T-cell (primary cell): ENCODE measurements around the gene DPP4. TPM values are rescaled to one million over a fixed set of nuclear protein-coding genes. Genes with fewer than 3 reads are reported as not detected.
A peak's percentile ranks its signal among the peaks of the same experiment; 100 is the strongest.

Experiments
- ATAC-seq, 4 experiments: fragments of 200-7000 bp in 3 of 4; fragments of 150-1000 bp in 1 of 4; cut with Tn5 transposase; replicated peaks in 1 of 4; 1 replicate in 3 of 4; 2 replicates in 1 of 4; pipeline ENCODE4 v1.10.0; 2021; ENCODE audit warnings: moderate library complexity in 3 of 4, mild to moderate bottlenecking in 2 of 4, moderate number of reproducible peaks in 1 of 4
- CTCF ChIA-PET, 2 donors: fragments of 300-600 bp; sonication (Branson Sonifier 250); formaldehyde crosslinking; loops; one replicate each; lab custom pipeline; 2022; ENCODE audit warnings: antibody characterized with exemption in 2 of 2; lab: Charles Lee
- POLR2A ChIA-PET, 2 donors: fragments of 300-600 bp; sonication (Branson Sonifier 250); formaldehyde crosslinking; loops; one replicate each; lab custom pipeline; 2022; ENCODE audit warnings: antibody characterized with exemption in 2 of 2; lab: Charles Lee
- DNase-seq, 35 experiments: peaks; one replicate each; pipeline versions ENCODE4 v3.0.0 to v3.0.0-alpha.2; 2013 to 2023
- H3K27ac ChIP-seq: one replicate; pipeline ENCODE4 v1.5.1; 2013; ENCODE audit warnings: low read length
- H3K27me3 ChIP-seq, 2 experiments: replicated peaks in 1 of 2; 1 replicate in 1 of 2; 2 replicates in 1 of 2; pipeline versions ENCODE4 v1.6.1 to v1.7.0; 2013; ENCODE audit warnings: low read length in 1 of 2, mixed read lengths in 1 of 2; ENCODE audit not compliant: control insufficient read depth in 2 of 2, insufficient read depth in 2 of 2; ENCODE audit errors: extremely low read depth in 1 of 2
- H3K36me3 ChIP-seq, 2 donors: 1 replicate in 1 of 2; 2 replicates in 1 of 2; pipeline versions ENCODE4 v1.6.1 to v1.7.0; 2013; ENCODE audit warnings: low read length in 1 of 2; ENCODE audit not compliant: control insufficient read depth in 2 of 2, insufficient read depth in 1 of 2; ENCODE audit errors: extremely low read depth in 1 of 2
- H3K4me1 ChIP-seq, 2 experiments: 1 replicate in 1 of 2; 2 replicates in 1 of 2; pipeline versions ENCODE4 v1.6.1 to v1.7.0; 2013; ENCODE audit warnings: low read length in 2 of 2, mixed read lengths in 1 of 2; ENCODE audit not compliant: insufficient read depth in 2 of 2, control insufficient read depth in 1 of 2; ENCODE audit errors: extremely low read depth in 1 of 2
- H3K4me3 ChIP-seq, 2 donors: 1 replicate in 1 of 2; 2 replicates in 1 of 2; pipeline versions ENCODE4 v1.5.1 to v1.7.0; 2013; ENCODE audit warnings: mild to moderate bottlenecking in 2 of 2, low read length in 1 of 2, moderate library complexity in 1 of 2; ENCODE audit not compliant: control insufficient read depth in 1 of 2; ENCODE audit errors: extremely low read depth in 1 of 2
- H3K9me3 ChIP-seq: 2 replicates; pipeline ENCODE4 v1.7.0; 2013
- H3K27ac Mint-ChIP-seq, 2 donors: one replicate each; pipeline ENCODE4 v1.8.0; 2020 to 2021; ENCODE audit warnings: mild to moderate bottlenecking in 2 of 2, mixed read lengths in 2 of 2
- H3K27me3 Mint-ChIP-seq, 2 donors: one replicate each; pipeline ENCODE4 v1.8.0; 2021 to 2022; ENCODE audit warnings: mixed read lengths in 2 of 2
- H3K36me3 Mint-ChIP-seq: one replicate; pipeline ENCODE4 v1.8.0; 2021; ENCODE audit warnings: mixed read lengths
- H3K4me1 Mint-ChIP-seq, 3 donors: one replicate each; pipeline ENCODE4 v1.8.0; 2020 to 2022; ENCODE audit warnings: mixed read lengths in 3 of 3, mild to moderate bottlenecking in 1 of 3
- H3K4me3 Mint-ChIP-seq, 3 donors: one replicate each; pipeline ENCODE4 v1.8.0; 2020 to 2022; ENCODE audit warnings: mild to moderate bottlenecking in 3 of 3, mixed read lengths in 3 of 3, moderate library complexity in 3 of 3
- H3K9me3 Mint-ChIP-seq, 3 donors: one replicate each; pipeline ENCODE4 v1.8.0; 2020 to 2022; ENCODE audit warnings: mixed read lengths in 3 of 3
- WGBS: methylation state at CpG from one replicate; pipeline ENCODE4 v1.1.5; 2013; ENCODE audit warnings: missing lambda C conversion rate; ENCODE audit not compliant: insufficient coverage; 5-methylcytosine and 5-hydroxymethylcytosine counted together
- total RNA-seq, 35 experiments: library from RNA in 6 of 35; stranded (reverse) in 6 of 35; fragments of 120-200 nt in 1 of 35; gene quantifications; one replicate each; pipeline versions ENCODE4 v1.2.1 to v1.2.4 and lab custom pipeline; 2013 to 2026

DPP4 gene
- total RNA-seq, 5 donors from 2014 or later (not counting 1 experiment from before 2014, with no cell fraction given): 30.1 to 47.7 (median 37.9) TPM

DNA sequence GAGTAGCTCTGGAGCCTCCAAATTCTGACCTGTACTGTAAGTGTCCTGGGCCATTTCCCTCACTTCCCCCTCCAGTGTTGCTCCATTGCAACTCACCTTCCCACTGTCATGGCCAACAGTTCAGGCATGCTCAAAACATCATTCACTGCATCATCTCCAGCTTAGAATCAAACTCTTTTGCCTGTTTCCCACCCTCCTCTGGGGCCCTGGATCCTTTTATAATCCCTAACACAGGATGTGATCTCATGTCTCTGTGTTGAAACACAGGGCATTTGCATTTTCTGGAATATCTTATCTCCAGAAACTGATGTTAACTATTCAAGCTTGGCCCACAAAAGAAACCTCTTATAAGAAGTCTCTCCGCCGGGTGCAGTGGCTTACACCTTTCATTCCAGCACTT is 3.0 kb downstream of the DPP4 start:
- Histone ChIP-seq H3K36me3 (no peaks in the 10 kb centered on the region), H3K27me3 (peaks cover 0 to 11% of the 10 kb centered on the region in 2 experiments), H3K27ac (no peak overlapping the region), H3K9me3 (no peaks in the 10 kb centered on the region), H3K4me3 (peak overlapping the region in 1 of 2 donors; percentile 46), H3K4me1 (peaks cover 12 to 24% of the 10 kb centered on the region in 2 experiments)
- 100% methylated on average over 2 of the region's 2 CpGs for WGBS
- DNase-seq: no peak
- ChIA-PET CTCF (interaction anchor here in 1 of 2 donors (0.5 to 0.6 kb wide), 2 partner anchors 93 to 227 kb away, joined by 4 read pairs; no protein-coding TSS in a partner anchor), POLR2A (interaction anchor here in 1 of 2 donors (0.7 kb wide), 1 partner anchor 87 kb away, joined by 4 read pairs; no protein-coding TSS in a partner anchor)
- H3K27me3 Mint-ChIP-seq: no peaks in the 10 kb centered on the region
- no peaks in the 10 kb centered on the region for H3K9me3 Mint-ChIP-seq
- peak overlapping the region; percentile 30 to 68 for H3K27ac Mint-ChIP-seq
- peaks cover 64 to 82% (median 76%) of the 10 kb centered on the region in 3 donors for H3K4me1 Mint-ChIP-seq
- peak overlapping the region; percentile 17 to 65 (median 32) for H3K4me3 Mint-ChIP-seq
- no peak for ATAC-seq
- H3K36me3 Mint-ChIP-seq: peaks cover 25% of the 10 kb centered on the region

DNA sequence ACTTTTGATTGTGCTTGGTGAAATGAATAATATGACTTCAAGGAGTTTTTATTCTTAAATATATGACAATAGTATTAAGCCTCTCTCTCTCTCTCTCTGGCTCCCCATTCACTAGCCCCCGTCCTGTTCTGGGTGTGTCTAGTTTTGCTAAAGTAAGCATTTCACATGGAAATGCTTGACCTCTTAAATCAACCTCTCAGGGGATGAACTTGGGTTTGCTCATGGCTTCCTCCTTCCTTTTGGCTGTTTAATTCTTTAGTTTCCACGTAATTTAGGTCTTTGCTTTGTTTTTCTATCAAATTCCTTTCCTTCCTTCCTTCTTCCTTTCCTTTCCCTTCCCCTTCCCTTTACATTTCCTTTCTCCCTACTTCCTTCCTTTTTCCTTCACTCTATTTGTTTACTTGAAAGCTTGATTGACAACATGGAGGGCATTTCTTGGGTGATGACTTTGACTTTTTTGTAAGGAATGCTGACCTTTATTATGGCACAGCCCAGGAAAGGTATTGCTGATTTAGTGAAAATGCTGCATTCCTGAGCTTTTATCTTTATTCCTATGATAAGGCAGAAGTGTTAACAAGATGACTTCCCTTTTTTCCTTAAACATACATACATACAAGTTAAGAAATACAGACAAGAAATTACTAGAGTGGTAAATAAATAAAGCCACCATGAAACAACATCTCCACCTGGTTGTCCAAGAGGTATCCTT is 3.6 kb downstream of the DPP4 start:
- no peak overlapping the region for H3K27ac ChIP-seq
- ATAC-seq: no peak
- Mint-ChIP-seq H3K27me3 (no peaks in the 10 kb centered on the region), H3K36me3 (peaks cover 25% of the 10 kb centered on the region), H3K4me3 (peak overlapping the region in 2 of 3 donors; percentile 0 to 32), H3K27ac (peak overlapping the region; percentile 68 to 78), H3K4me1 (peaks cover 68 to 84% (median 77%) of the 10 kb centered on the region in 3 donors), H3K9me3 (no peaks in the 10 kb centered on the region)
- peaks cover 0 to 11% of the 10 kb centered on the region in 2 experiments for H3K27me3 ChIP-seq
- H3K4me3 ChIP-seq: no peak overlapping the region
- CTCF ChIA-PET: no interaction called here
- H3K36me3 ChIP-seq: no peaks in the 10 kb centered on the region
- H3K9me3 ChIP-seq: no peaks in the 10 kb centered on the region
- no peak for DNase-seq
- peaks cover 12 to 22% of the 10 kb centered on the region in 2 experiments for H3K4me1 ChIP-seq
- 80% methylated on average over 1 of the region's 2 CpGs for WGBS
- POLR2A ChIA-PET: interaction anchor here in 1 of 2 donors (0.7 kb wide), 1 partner anchor 87 kb away, joined by 4 read pairs; no protein-coding TSS in a partner anchor

DNA sequence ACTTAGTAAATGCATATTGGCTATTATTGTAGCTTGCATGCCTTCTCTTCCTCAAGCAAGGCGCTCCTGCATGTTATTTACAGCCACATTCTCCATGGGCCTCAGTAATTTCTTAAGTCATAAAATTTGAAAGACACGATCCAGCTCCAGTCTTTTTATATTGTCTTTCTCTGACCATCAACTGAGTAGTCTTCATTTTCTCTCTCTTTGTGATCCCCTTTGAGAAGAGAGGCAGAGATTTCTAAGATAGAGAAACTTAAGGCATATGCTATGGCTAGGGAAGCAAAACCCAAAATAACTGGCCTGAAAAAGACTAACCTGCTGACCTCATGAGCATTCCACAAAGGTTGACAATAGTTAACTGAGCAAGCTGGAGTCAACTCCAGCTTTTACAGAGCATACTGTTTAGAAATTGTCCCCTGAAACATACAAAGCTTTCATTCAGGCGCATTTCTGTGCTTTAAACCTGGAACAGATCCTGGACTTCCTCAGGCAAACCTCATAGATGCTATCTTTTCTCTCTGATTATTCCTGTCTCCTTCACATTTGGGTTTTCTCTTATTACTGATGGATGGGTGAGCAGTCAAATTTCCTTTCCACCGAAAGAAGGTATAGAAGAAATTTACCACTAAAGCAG is 4.6 kb downstream of the DPP4 start:
- H3K27ac Mint-ChIP-seq: peak overlapping the region; percentile 14 to 59
- CTCF ChIA-PET: no interaction called here
- DNase-seq (no peak), ATAC-seq (no peak)
- no peaks in the 10 kb centered on the region for H3K9me3 ChIP-seq
- no peak overlapping the region for H3K27ac ChIP-seq
- no peak overlapping the region for H3K4me3 Mint-ChIP-seq
- H3K27me3 ChIP-seq: peaks cover 0 to 11% of the 10 kb centered on the region in 2 experiments
- no peak overlapping the region for H3K4me3 ChIP-seq
- POLR2A ChIA-PET: interaction anchor here in 1 of 2 donors (0.6 kb wide), 1 partner anchor 50 kb away, joined by 3 read pairs; no protein-coding TSS in a partner anchor
- H3K4me1 ChIP-seq: peaks cover 9 to 18% of the 10 kb centered on the region in 2 experiments
- H3K36me3 ChIP-seq: no peaks in the 10 kb centered on the region
- peaks cover 70 to 84% (median 76%) of the 10 kb centered on the region in 3 donors for H3K4me1 Mint-ChIP-seq
- no peaks in the 10 kb centered on the region for H3K9me3 Mint-ChIP-seq
- WGBS: 87% methylated on average over 3 of the region's 4 CpGs
- H3K36me3 Mint-ChIP-seq: peaks cover 30% of the 10 kb centered on the region
- no peaks in the 10 kb centered on the region for H3K27me3 Mint-ChIP-seq

DNA sequence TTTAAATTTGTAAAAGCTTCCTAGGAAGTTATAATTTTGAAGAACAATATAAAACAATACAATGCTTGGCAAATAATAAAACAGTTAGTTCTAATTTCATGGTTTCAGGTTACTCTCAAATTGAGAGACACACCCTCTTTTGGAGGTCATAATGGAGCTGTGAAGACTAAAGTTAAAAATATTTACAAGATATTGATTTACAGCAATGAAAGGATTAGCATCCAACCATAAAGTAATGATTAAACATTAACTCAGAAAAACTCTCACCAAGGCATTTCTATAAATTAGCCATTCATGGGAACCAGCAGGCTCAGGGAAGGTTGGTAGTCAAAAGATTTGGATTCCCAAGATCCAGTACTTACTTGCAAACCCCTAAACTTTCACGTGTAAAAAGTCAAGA is 6.4 kb downstream of the DPP4 start:
- WGBS: no CpG with 5 or more reads among the region's 1 CpG
- ATAC-seq (no peak), DNase-seq (no peak)
- H3K4me3 ChIP-seq: no peak overlapping the region
- Mint-ChIP-seq H3K27me3 (no peaks in the 10 kb centered on the region), H3K4me3 (no peak overlapping the region), H3K27ac (peak overlapping the region; percentile 42 to 92), H3K4me1 (peaks cover 77 to 90% (median 84%) of the 10 kb centered on the region in 3 donors), H3K36me3 (peaks cover 32% of the 10 kb centered on the region), H3K9me3 (no peaks in the 10 kb centered on the region)
- H3K36me3 ChIP-seq: no peaks in the 10 kb centered on the region
- ChIA-PET POLR2A (no interaction called here), CTCF (interaction anchor here (0.6 to 1.5 kb wide), 4 partner anchors 10 to 63 kb away, joined by 3 read pairs; no protein-coding TSS in a partner anchor)
- no peaks in the 10 kb centered on the region for H3K27me3 ChIP-seq
- H3K9me3 ChIP-seq: no peaks in the 10 kb centered on the region
- H3K4me1 ChIP-seq: peaks cover 16 to 17% of the 10 kb centered on the region in 2 experiments
- no peak overlapping the region for H3K27ac ChIP-seq

DNA sequence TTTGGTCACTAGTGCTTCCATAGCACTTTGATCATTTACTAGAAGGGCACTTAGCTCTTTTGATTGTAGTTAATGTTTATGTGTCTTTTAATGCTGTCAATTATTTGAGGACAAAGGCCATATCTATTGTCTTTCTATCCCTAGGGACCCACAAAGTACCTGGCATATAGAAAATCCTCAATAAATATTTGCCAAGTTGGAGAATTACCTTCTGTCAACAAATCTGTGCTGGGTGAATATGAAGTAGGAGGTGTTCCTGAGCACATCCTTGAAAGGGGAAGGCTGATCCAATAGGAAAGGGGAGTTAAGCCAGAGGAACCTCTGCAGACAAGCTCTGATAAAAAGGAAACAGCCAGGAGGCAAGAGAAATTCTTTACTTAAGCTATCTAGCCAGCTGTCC is 8.2 kb downstream of the DPP4 start:
- ATAC-seq (no peak), DNase-seq (no peak)
- Histone ChIP-seq H3K36me3 (no peaks in the 10 kb centered on the region), H3K27me3 (no peaks in the 10 kb centered on the region), H3K9me3 (no peaks in the 10 kb centered on the region), H3K4me3 (no peak overlapping the region), H3K27ac (no peak overlapping the region), H3K4me1 (peaks cover 9 to 13% of the 10 kb centered on the region in 2 experiments)
- no peak overlapping the region for H3K4me3 Mint-ChIP-seq
- peaks cover 71 to 85% (median 75%) of the 10 kb centered on the region in 3 donors for H3K4me1 Mint-ChIP-seq
- CTCF ChIA-PET: interaction anchor here in 1 of 2 donors (1.0 kb wide), 1 partner anchor 10 kb away, joined by 3 read pairs; no protein-coding TSS in a partner anchor
- POLR2A ChIA-PET: no interaction called here
- H3K36me3 Mint-ChIP-seq: peaks cover 33% of the 10 kb centered on the region
- H3K27ac Mint-ChIP-seq: peak overlapping the region; percentile 92 to 97
- no peaks in the 10 kb centered on the region for H3K9me3 Mint-ChIP-seq
- no peaks in the 10 kb centered on the region for H3K27me3 Mint-ChIP-seq

GRCh38 chr2:162063899-162064298 is 10.1 kb downstream of the DPP4 start:
- peak overlapping the region; percentile 11 to 15 for H3K4me3 ChIP-seq
- ChIA-PET CTCF (interaction anchor here in 1 of 2 donors (1.3 kb wide), 1 partner anchor 56 kb away, joined by 4 read pairs; no protein-coding TSS in a partner anchor), POLR2A (no interaction called here)
- Mint-ChIP-seq H3K9me3 (no peaks in the 10 kb centered on the region), H3K4me1 (peaks cover 79 to 89% (median 80%) of the 10 kb centered on the region in 3 donors), H3K4me3 (peak overlapping the region; percentile 51 to 70 (median 60)), H3K27me3 (no peaks in the 10 kb centered on the region), H3K27ac (peak overlapping the region; percentile 92 to 97), H3K36me3 (peaks cover 21% of the 10 kb centered on the region)
- DNase-seq: peak in 4 of 35 experiments; percentile 5 to 42 (median 16)
- peak; percentile 60 to 80 (median 65) for ATAC-seq
- H3K36me3 ChIP-seq: no peaks in the 10 kb centered on the region
- H3K9me3 ChIP-seq: no peaks in the 10 kb centered on the region
- H3K27me3 ChIP-seq: no peaks in the 10 kb centered on the region
- H3K27ac ChIP-seq: peak overlapping the region; percentile 75
- WGBS: 6% methylated on average over 2 of the region's 3 CpGs
- H3K4me1 ChIP-seq: peaks cover 9 to 13% of the 10 kb centered on the region in 2 experiments
